Lower leg skin (tissue), 3 donors: ENCODE data around the gene TRDMT1.

ENCODE experiments used
- CTCF ChIP-seq, 3 donors: fragments of 450-650 bp; IDR thresholded peaks; one replicate each; pipeline ENCODE4 v1.5.1; 2016; ENCODE audit warnings: antibody characterized with exemption in 3 of 3, mild to moderate bottlenecking in 3 of 3, moderate library complexity in 2 of 3
- POLR2A ChIP-seq, 2 donors: fragments of 450-650 bp; IDR thresholded peaks; one replicate each; pipeline ENCODE4 v1.6.1; 2016 to 2017; ENCODE audit warnings: antibody characterized with exemption in 2 of 2, mild to moderate bottlenecking in 1 of 2, moderate library complexity in 1 of 2

GRCh38 chr10:17113346-17113745, 88.1 kb downstream of the TRDMT1 start:
- TF ChIP-seq CTCF (IDR thresholded peaks at IDR 0.05) (no peak), POLR2A (IDR thresholded peaks at IDR 0.05) (no peak)
